Panc1 (cell line): ENCODE measurements around the gene TCEA3. TPM values are rescaled to one million over a fixed set of nuclear protein-coding genes. Genes with fewer than 3 reads are reported as not detected.

Experiments
- ATAC-seq: fragments of 200-7000 bp; cut with Tn5 transposase; 2 replicates; pipeline ENCODE4 v1.9.1; 2020; ENCODE audit warnings: mild to moderate bottlenecking, moderate library complexity
- BruUV-seq: library from RNA; stranded (reverse); fragments of 400-500 nt; replicated peaks from 2 replicates; lab custom pipeline; 2021; lab: Mats Ljungman, UMichigan
- CTCF ChIA-PET: fragments of 300-600 bp; sonication (Branson Sonifier 250); formaldehyde crosslinking; loops from one replicate; lab custom pipeline; 2022; ENCODE audit warnings: antibody characterized with exemption; lab: Charles Lee
- POLR2A ChIA-PET: fragments of 300-600 bp; sonication (Branson Sonifier 250); formaldehyde crosslinking; loops from one replicate; lab custom pipeline; 2022; ENCODE audit warnings: antibody characterized with exemption; lab: Charles Lee
- DNase-seq: peaks from one replicate; pipeline ENCODE4 v3.0.0-alpha.2; 2010; ENCODE audit warnings: low read depth, low spot score
- H3K27ac ChIP-seq: 2 replicates; pipeline ENCODE4 v1.5.1; 2011; ENCODE audit warnings: mild to moderate bottlenecking, low read length, inconsistent platforms
- H3K27me3 ChIP-seq: fragments of 200-500 bp; sonication (Bioruptor generic); 2 replicates; pipeline ENCODE4 v1.6.0; 2014; ENCODE audit warnings: low read length, inconsistent platforms; ENCODE audit not compliant: control insufficient read depth, insufficient read depth
- H3K36me3 ChIP-seq: fragments of 200-500 bp; sonication (Bioruptor generic); 2 replicates; pipeline ENCODE4 v1.5.1; 2014; ENCODE audit warnings: inconsistent platforms, mild to moderate bottlenecking, low read length, moderate library complexity; ENCODE audit not compliant: control insufficient read depth, insufficient read depth
- H3K4me1 ChIP-seq: 2 replicates; pipeline ENCODE4 v1.5.1; 2011; ENCODE audit warnings: inconsistent platforms, mild to moderate bottlenecking, low read length, moderate library complexity; ENCODE audit not compliant: control insufficient read depth, insufficient read depth
- H3K4me3 ChIP-seq, 2 experiments: 2 replicates each; pipeline ENCODE4 v1.5.1; 2011 to 2012; ENCODE audit warnings: low read depth in 2 of 2, low read length in 2 of 2, mild to moderate bottlenecking in 2 of 2, inconsistent platforms in 1 of 2, moderate library complexity in 1 of 2
- H3K9me3 ChIP-seq: fragments of 200-500 bp; sonication (Bioruptor generic); 2 replicates; pipeline ENCODE4 v1.5.1; 2014; ENCODE audit warnings: low read depth, mild to moderate bottlenecking, inconsistent platforms, low read length, moderate library complexity; ENCODE audit not compliant: control insufficient read depth, insufficient read depth
- POLR2AphosphoS5 ChIP-seq: IDR thresholded peaks from 2 replicates; pipeline ENCODE4 v1.6.1; 2012; ENCODE audit warnings: mild to moderate bottlenecking, low read depth, low read length, moderate library complexity
- SIN3A ChIP-seq: IDR thresholded peaks from 2 replicates; pipeline ENCODE4 v1.6.1; 2012; ENCODE audit warnings: low read depth, mild to moderate bottlenecking, low read length, moderate library complexity, borderline replicate concordance; ENCODE audit not compliant: insufficient read depth
- TCF7L2 ChIP-seq: IDR thresholded peaks from 2 replicates; pipeline ENCODE4 v1.6.1; 2011; ENCODE audit warnings: mild to moderate bottlenecking, low read depth, low read length, inconsistent platforms
- in situ Hi-C: cut with HindIII; loops from 2 replicates; pipeline ENCODE4 v1.10.0; 2016; ENCODE audit warnings: low sequenced_read_pairs, low pct_unique_long_range_greater_than_20kb
- intact Hi-C: fragments of 100-400 bp; cut with micrococcal nuclease; formaldehyde crosslinking; loops from one replicate; pipeline ENCODE4 v1.10.0; 2022; ENCODE audit not compliant: unreplicated experiment
- total RNA-seq: library from RNA; stranded (reverse); gene quantifications from one replicate; pipeline ENCODE4 v1.2.1, GENCODE V29; 2021; ENCODE audit not compliant: unreplicated experiment
- TF ChIP-seq, protein P1 (sequence below): fragments of 450-650 bp; IDR thresholded peaks from 2 replicates; pipeline ENCODE4 v1.5.1; 2017; ENCODE audit warnings: mild to moderate bottlenecking
- TF ChIP-seq, protein P2 (sequence below), 2 experiments: IDR thresholded peaks; 2 replicates each; pipeline ENCODE4 v1.6.1; 2011 to 2012; ENCODE audit warnings: low read depth in 2 of 2, control low read depth in 1 of 2, low read length in 1 of 2, mild to moderate bottlenecking in 1 of 2, moderate library complexity in 1 of 2; ENCODE audit not compliant: insufficient read depth in 1 of 2

Gene TCEA3
- total RNA-seq, 1 experiment from 2014 or later, result 8.3 TPM

DNA sequence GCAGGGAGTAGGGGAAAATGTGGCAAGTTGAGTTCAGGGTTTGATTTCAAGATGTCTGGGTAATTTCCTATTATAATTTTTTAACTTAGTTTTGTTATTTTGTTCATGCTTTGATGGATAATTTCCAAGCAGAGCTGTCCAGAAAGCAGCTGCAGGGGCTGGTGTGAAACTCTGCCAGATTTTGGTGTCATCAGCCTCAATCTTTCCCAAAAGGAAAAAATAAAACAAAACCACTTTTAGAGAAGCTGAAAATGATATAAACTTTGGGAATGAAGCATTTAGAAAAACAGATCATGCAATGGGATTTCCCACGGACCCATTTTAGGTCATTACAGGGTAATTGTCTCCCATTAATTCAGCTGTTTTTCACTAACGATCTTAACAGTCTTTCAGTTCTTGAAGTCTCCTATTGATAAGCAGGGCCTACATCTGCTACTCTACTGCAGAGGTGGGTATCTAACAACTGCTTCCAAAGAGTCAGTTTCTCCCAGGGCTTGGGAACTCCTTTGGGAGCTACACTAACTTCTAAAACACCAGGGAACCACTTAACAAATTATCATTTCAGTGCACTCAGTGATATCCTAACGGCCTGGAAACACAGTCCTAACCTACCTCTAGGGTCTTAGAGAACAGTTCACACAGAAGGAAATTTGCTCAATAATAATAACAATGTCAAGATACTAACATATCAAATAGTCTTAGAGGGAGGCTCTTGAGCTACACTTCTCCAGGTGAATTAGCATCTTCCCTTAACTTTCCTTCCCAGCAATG is 67.2 kb downstream of the TCEA3 start:
- H3K27me3 ChIP-seq, result no peaks in the 10 kb centered on the region
- intact Hi-C loops, result no loop called here
- H3K4me1 ChIP-seq, result no peaks in the 10 kb centered on the region
- in situ Hi-C loops, result no loop called here
- no peak overlapping the region for H3K4me3 ChIP-seq
- DNase-seq, result no peak
- POLR2A ChIA-PET, result interaction anchor here (0.6 kb wide), 1 partner anchor 13 kb away, joined by 11 read pairs; the partner anchor contains the start of gene HNRNPR
- BruUV-seq, result no TSS peak
- peaks cover 36% of the 10 kb centered on the region for H3K9me3 ChIP-seq
- H3K36me3 ChIP-seq, result 0 out of 2 replicates have a peak, but pooled peaks cover 7% of the 10 kb centered on the region
- no peak overlapping the region for H3K27ac ChIP-seq
- TF ChIP-seq, protein P1, sequence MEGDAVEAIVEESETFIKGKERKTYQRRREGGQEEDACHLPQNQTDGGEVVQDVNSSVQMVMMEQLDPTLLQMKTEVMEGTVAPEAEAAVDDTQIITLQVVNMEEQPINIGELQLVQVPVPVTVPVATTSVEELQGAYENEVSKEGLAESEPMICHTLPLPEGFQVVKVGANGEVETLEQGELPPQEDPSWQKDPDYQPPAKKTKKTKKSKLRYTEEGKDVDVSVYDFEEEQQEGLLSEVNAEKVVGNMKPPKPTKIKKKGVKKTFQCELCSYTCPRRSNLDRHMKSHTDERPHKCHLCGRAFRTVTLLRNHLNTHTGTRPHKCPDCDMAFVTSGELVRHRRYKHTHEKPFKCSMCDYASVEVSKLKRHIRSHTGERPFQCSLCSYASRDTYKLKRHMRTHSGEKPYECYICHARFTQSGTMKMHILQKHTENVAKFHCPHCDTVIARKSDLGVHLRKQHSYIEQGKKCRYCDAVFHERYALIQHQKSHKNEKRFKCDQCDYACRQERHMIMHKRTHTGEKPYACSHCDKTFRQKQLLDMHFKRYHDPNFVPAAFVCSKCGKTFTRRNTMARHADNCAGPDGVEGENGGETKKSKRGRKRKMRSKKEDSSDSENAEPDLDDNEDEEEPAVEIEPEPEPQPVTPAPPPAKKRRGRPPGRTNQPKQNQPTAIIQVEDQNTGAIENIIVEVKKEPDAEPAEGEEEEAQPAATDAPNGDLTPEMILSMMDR, result no peak
- TF ChIP-seq TCF7L2, result no peak
- CTCF ChIA-PET, result interaction anchor here (0.6 kb wide), 1 partner anchor 13 kb away, joined by 3 read pairs; no protein-coding TSS in a partner anchor
- no peak for ATAC-seq

DNA sequence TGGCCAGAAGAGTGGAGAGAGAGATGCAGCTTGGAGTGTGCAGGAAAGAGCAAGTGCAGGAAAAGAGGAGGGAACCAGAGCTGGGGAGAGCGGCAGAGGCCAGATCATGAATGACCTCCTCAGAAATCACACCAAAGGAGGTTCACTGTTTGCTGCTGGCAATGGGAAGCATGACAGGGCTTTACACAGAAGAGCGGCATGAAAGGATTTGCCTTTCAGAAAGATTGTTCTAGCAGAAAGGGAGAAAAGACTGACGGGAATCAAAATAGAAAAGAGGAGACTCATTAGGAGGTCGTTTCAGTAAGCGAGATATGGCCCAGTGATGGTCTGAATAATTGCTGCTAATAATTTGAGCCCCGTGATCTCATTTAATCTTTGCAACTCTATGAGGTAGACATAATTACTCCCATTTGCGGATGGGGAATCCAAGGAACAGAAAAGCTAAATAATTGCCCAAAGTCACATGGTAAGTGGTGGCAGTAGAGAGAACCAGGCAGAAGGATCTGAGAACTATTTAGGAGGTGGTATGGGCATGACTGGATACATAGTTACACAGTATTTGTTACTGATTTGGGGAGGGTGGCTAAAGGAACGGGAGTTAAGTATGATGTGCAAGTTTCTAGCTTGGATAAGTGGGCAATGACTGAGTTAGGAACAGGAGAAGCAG is 67.9 kb downstream of the TCEA3 start:
- no peaks in the 10 kb centered on the region for H3K4me1 ChIP-seq
- DNase-seq (no peak), ATAC-seq (no peak)
- H3K27ac ChIP-seq, result no peak overlapping the region
- H3K9me3 ChIP-seq, result peaks cover 29% of the 10 kb centered on the region
- H3K27me3 ChIP-seq, result no peaks in the 10 kb centered on the region
- H3K4me3 ChIP-seq, result no peak overlapping the region
- 0 out of 2 replicates have a peak, but pooled peaks cover 1% of the 10 kb centered on the region for H3K36me3 ChIP-seq
- intact Hi-C loops (no loop called here), in situ Hi-C loops (no loop called here)
- ChIA-PET CTCF (interaction anchor here (0.6 kb wide), 1 partner anchor 12 kb away, joined by 3 read pairs; no protein-coding TSS in a partner anchor), POLR2A (interaction anchor here (0.6 kb wide), 2 partner anchors 12 to 22 kb away, joined by 5 to 11 read pairs; partner anchors contain the start of gene HNRNPR)
- TF ChIP-seq, protein P1, result no peak
- TF ChIP-seq TCF7L2, result no peak
- TF ChIP-seq, protein P2, sequence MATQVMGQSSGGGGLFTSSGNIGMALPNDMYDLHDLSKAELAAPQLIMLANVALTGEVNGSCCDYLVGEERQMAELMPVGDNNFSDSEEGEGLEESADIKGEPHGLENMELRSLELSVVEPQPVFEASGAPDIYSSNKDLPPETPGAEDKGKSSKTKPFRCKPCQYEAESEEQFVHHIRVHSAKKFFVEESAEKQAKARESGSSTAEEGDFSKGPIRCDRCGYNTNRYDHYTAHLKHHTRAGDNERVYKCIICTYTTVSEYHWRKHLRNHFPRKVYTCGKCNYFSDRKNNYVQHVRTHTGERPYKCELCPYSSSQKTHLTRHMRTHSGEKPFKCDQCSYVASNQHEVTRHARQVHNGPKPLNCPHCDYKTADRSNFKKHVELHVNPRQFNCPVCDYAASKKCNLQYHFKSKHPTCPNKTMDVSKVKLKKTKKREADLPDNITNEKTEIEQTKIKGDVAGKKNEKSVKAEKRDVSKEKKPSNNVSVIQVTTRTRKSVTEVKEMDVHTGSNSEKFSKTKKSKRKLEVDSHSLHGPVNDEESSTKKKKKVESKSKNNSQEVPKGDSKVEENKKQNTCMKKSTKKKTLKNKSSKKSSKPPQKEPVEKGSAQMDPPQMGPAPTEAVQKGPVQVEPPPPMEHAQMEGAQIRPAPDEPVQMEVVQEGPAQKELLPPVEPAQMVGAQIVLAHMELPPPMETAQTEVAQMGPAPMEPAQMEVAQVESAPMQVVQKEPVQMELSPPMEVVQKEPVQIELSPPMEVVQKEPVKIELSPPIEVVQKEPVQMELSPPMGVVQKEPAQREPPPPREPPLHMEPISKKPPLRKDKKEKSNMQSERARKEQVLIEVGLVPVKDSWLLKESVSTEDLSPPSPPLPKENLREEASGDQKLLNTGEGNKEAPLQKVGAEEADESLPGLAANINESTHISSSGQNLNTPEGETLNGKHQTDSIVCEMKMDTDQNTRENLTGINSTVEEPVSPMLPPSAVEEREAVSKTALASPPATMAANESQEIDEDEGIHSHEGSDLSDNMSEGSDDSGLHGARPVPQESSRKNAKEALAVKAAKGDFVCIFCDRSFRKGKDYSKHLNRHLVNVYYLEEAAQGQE (IDR thresholded peaks at IDR 0.05; ENCODE audit: insufficient read depth in 1 of 2, low read depth in 2 of 2, low read length in 1 of 2), result no peak
- no peak for TF ChIP-seq SIN3A
- no peak for TF ChIP-seq POLR2AphosphoS5
- BruUV-seq, result no TSS peak
